ENCODE measurements around the gene CRB3. TPM values are rescaled to one million over a fixed set of nuclear protein-coding genes. Genes with fewer than 3 reads are reported as not detected.
A peak's percentile ranks its signal among the peaks of the same experiment; 100 is the strongest.

CRB3 gene
- total and polyA plus RNA-seq, 9 of the 15 experiments (the other 6 are each of a cell fraction or from before 2014, with no cell fraction given) = 0.49 TPM; not detected in 8

DNA sequence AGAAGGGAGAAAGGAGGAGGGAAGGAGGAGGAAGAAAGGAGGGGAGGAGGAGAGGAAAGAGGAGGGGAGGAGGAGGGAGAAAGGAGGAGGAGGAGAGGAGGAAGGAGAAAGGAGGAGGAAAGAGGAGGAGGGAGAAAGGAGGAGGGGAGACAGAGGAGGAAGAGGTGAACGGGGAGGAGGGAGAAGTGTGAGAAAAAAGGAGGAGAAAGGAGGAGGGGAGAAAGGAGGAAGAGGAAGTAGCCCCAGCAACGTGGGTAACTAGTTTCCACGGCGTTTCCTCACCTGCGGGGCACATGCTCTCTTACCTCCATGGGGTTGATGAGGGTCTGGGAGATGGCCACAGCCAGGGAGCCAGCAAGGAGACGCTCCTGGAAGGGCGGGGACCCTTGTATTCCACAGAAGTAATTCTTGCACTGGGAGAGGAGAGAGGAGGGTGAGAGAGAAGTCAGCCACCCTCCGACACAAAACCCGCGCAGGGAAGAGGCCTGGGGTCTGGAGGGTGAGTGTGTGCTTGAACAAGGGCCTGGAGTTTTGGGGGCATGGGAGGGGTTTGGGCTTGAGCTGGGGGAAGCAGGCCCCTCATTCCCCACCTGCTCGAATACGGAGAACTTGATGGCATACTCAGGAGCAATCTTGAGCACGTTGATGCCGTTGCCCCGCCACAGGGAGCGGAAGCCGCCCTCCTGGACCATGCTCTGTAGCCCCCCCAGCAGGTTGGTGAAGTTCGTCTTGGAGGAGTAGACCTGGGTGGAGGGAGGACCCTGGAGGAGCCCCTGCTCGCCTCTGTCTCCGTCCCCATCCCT, 34.5 kb upstream of the CRB3 start (continued):
- TF ChIP-seq, protein P1, sequence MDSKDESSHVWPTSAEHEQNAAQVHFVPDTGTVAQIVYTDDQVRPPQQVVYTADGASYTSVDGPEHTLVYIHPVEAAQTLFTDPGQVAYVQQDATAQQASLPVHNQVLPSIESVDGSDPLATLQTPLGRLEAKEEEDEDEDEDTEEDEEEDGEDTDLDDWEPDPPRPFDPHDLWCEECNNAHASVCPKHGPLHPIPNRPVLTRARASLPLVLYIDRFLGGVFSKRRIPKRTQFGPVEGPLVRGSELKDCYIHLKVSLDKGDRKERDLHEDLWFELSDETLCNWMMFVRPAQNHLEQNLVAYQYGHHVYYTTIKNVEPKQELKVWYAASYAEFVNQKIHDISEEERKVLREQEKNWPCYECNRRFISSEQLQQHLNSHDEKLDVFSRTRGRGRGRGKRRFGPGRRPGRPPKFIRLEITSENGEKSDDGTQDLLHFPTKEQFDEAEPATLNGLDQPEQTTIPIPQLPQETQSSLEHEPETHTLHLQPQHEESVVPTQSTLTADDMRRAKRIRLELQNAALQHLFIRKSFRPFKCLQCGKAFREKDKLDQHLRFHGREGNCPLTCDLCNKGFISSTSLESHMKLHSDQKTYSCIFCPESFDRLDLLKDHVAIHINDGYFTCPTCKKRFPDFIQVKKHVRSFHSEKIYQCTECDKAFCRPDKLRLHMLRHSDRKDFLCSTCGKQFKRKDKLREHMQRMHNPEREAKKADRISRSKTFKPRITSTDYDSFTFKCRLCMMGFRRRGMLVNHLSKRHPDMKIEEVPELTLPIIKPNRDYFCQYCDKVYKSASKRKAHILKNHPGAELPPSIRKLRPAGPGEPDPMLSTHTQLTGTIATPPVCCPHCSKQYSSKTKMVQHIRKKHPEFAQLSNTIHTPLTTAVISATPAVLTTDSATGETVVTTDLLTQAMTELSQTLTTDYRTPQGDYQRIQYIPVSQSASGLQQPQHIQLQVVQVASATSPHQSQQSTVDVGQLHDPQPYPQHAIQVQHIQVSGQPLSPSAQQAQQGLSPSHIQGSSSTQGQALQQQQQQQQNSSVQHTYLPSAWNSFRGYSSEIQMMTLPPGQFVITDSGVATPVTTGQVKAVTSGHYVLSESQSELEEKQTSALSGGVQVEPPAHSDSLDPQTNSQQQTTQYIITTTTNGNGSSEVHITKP (IDR thresholded peaks at IDR 0.05; ENCODE audit: partially characterized antibody) = no peak
- TF ChIP-seq THRAP3 (IDR thresholded peaks at IDR 0.05; ENCODE audit: borderline replicate concordance) (no peak), MYC (IDR thresholded peaks at IDR 0.05; ENCODE audit: low read depth, low read length) (peak; percentile 71), MYC (CRISPR knock-in tag; IDR thresholded peaks at IDR 0.05; ENCODE audit: borderline replicate concordance, low read depth) (no peak), POLR2AphosphoS2 (IDR thresholded peaks at IDR 0.05; ENCODE audit: low read length) (no peak), ZNF41 (CRISPR knock-in tag; conservative IDR thresholded peaks at IDR 0.05) (no peak), ARNT (IDR thresholded peaks at IDR 0.05) (no peak), ZC3H8 (IDR thresholded peaks at IDR 0.05) (peak; percentile 58; the same call in 1 of the 2 replicates), ZNF324 (CRISPR knock-in tag; IDR thresholded peaks at IDR 0.05) (no peak), TCF15 (CRISPR knock-in tag; IDR thresholded peaks at IDR 0.05) (no peak), PCBP1 (IDR thresholded peaks at IDR 0.05; ENCODE audit: low read depth, low read length, poor library complexity, severe bottlenecking) (peak; percentile 83), RHOXF2B (CRISPR knock-in tag; conservative IDR thresholded peaks at IDR 0.05) (no peak), ZNF146 (CRISPR knock-in tag; IDR thresholded peaks at IDR 0.05; ENCODE audit: unreplicated experiment) (no peak), ASH1L (IDR thresholded peaks at IDR 0.05; ENCODE audit: borderline replicate concordance, low read depth, partially characterized antibody) (peak; percentile 62), NCOA1 (IDR thresholded peaks at IDR 0.05; ENCODE audit: low read depth) (peak; percentile 48; the same call in 1 of the 2 replicates), EP400 (IDR thresholded peaks at IDR 0.05) (peak; percentile 86), EP300 (IDR thresholded peaks at IDR 0.05; ENCODE audit: low read length) (no peak), CREM (IDR thresholded peaks at IDR 0.05; ENCODE audit: low read depth) (0 out of 2 replicates have a peak, but pooled peaks have one; percentile 9), THRB (CRISPR knock-in tag; conservative IDR thresholded peaks at IDR 0.05) (peak; percentile 83), CC2D1A (IDR thresholded peaks at IDR 0.05) (peak; percentile 56; the same call in 1 of the 2 replicates)
- TF ChIP-seq, protein P2, sequence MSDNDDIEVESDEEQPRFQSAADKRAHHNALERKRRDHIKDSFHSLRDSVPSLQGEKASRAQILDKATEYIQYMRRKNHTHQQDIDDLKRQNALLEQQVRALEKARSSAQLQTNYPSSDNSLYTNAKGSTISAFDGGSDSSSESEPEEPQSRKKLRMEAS (CRISPR knock-in tag; IDR thresholded peaks at IDR 0.05) = peak; percentile 63
- TF ChIP-seq, protein P3, sequence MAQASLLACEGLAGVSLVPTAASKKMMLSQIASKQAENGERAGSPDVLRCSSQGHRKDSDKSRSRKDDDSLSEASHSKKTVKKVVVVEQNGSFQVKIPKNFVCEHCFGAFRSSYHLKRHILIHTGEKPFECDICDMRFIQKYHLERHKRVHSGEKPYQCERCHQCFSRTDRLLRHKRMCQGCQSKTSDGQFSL (CRISPR knock-in tag; IDR thresholded peaks at IDR 0.05) = peak; percentile 62; the same call in 1 of the 2 replicates
- TF ChIP-seq, protein P3 (tag; IDR thresholded peaks at IDR 0.05) = no peak

Measured in K562 (cell line).